ENCODE measurements around the gene AHCYL1.
A peak's percentile ranks its signal among the peaks of the same experiment; 100 is the strongest.

Gene AHCYL1

GRCh38 chr1:109980324-109981003 is 4.1 kb upstream of the AHCYL1 start:
- H3K27ac Mint-ChIP-seq, result no peak overlapping the region
- H3K4me1 Mint-ChIP-seq (ENCODE audit: low read depth), result peaks cover 21% of the 10 kb centered on the region
- no peak overlapping the region for H3K4me3 Mint-ChIP-seq
- H3K36me3 Mint-ChIP-seq (ENCODE audit: low read depth), result peaks cover 11% of the 10 kb centered on the region
- H3K9me3 Mint-ChIP-seq, result no peaks in the 10 kb centered on the region
- H3K27me3 Mint-ChIP-seq, result peaks cover 7% of the 10 kb centered on the region
- intact Hi-C loops (cut with micrococcal nuclease), result loop anchor here (5.0 kb wide), 1 partner anchor 338 kb away; no protein-coding TSS in a partner anchor

- H3K4me1 Mint-ChIP-seq (ENCODE audit: low read depth), result peaks cover 27% of the 10 kb centered on the region
- intact Hi-C loops (cut with micrococcal nuclease), result loop anchor here (5.0 kb wide), 1 partner anchor 339 kb away; no protein-coding TSS in a partner anchor
- no peak overlapping the region for H3K4me3 Mint-ChIP-seq
- H3K27me3 Mint-ChIP-seq, result peaks cover 7% of the 10 kb centered on the region
- H3K27ac Mint-ChIP-seq, result no peak overlapping the region
- H3K36me3 Mint-ChIP-seq (ENCODE audit: low read depth), result peaks cover 11% of the 10 kb centered on the region
- no peaks in the 10 kb centered on the region for H3K9me3 Mint-ChIP-seq
Measured at GRCh38 chr1:109981004-109981335, 3.6 kb upstream of the AHCYL1 start.

DNA sequence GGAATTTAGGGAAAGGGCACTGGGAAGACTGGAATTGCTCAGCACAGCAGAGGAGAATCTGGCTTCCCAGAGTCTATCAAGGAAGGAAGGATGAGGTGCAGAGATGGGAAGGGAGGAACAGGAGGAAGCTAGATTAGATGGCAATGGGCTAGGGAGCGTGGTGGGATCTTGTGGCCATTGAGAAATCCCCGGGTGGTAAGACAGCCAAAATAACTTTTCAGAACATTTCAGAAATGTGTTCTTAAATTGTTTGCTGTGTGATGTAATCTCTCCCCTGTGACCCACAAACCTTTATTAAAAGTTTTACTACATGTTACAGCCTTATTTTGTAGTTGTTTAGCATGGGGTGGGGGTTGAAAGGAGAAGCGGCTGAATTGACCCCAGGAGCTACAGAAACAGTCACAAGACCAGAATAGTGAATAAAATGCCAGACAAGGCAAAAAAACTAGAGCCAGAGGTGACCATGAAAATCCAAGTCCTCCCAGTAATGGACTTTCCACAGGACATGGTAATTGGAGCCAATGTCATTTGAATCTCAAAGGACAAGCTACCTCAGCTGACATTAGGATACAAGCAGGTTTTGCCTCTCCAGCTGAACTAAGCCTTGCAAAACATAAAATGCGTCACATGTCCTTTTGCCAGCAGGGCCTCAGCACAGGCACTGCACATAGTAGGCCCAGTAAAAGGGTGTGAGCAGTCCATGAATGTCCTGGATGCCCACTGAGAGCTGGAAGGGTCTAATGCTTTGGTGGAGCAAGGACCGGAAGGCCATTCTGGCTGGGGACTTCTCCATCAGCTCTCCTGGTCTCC is 980 bp upstream of the AHCYL1 start:
- intact Hi-C loops (cut with micrococcal nuclease), result loop anchor here (1.0 to 5.0 kb wide), 3 partner anchors 206 to 435 kb away; partner anchors contain the start of gene GNAI3
- H3K27me3 Mint-ChIP-seq, result peaks cover 4% of the 10 kb centered on the region
- peaks cover 16% of the 10 kb centered on the region for H3K36me3 Mint-ChIP-seq (ENCODE audit: low read depth)
- H3K9me3 Mint-ChIP-seq, result no peaks in the 10 kb centered on the region
- H3K27ac Mint-ChIP-seq, result no peak overlapping the region
- no peak overlapping the region for H3K4me3 Mint-ChIP-seq
- peaks cover 42% of the 10 kb centered on the region for H3K4me1 Mint-ChIP-seq (ENCODE audit: low read depth)

DNA sequence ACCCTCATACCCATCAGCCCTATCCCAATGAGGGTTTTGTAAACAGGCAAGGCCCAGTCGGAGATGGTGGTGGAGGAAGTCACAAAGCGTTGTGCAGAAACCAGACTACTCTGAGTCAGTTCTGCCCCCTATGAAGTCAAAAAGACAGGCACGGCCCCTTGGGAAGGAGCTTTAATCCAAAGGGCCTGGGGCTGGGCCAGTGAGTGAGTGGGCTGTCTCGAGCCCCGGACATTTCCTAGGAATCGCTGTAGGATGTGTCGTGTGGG is 442 bp upstream of the AHCYL1 start:
- Mint-ChIP-seq H3K27ac (no peak overlapping the region), H3K27me3 (peaks cover 4% of the 10 kb centered on the region)

GRCh38 chr1:109985247-109986053 is 885 bp downstream of the AHCYL1 start:
- Mint-ChIP-seq H3K9me3 (no peaks in the 10 kb centered on the region), H3K36me3 (ENCODE audit: low read depth) (peaks cover 16% of the 10 kb centered on the region), H3K27me3 (peaks cover 4% of the 10 kb centered on the region), H3K4me3 (peak overlapping the region; percentile 98), H3K27ac (peak overlapping the region; percentile 99), H3K4me1 (ENCODE audit: low read depth) (peaks cover 38% of the 10 kb centered on the region)
- intact Hi-C loops (cut with micrococcal nuclease), result loop anchor here (2.0 kb wide), 1 partner anchor 437 kb away; the partner anchor contains the start of gene GNAI3

More for the DNA sequence above, 442 bp upstream of the AHCYL1 start:
- Mint-ChIP-seq H3K4me3 (no peak overlapping the region), H3K9me3 (no peaks in the 10 kb centered on the region), H3K36me3 (ENCODE audit: low read depth) (peaks cover 16% of the 10 kb centered on the region), H3K4me1 (ENCODE audit: low read depth) (peaks cover 37% of the 10 kb centered on the region)
- intact Hi-C loops (cut with micrococcal nuclease), result loop anchor here (1.0 to 5.0 kb wide), 3 partner anchors 207 to 435 kb away; partner anchors contain the start of gene GNAI3

GRCh38 chr1:109986054-109986444 is 1.5 kb downstream of the AHCYL1 start:
- peaks cover 16% of the 10 kb centered on the region for H3K36me3 Mint-ChIP-seq (ENCODE audit: low read depth)
- H3K27me3 Mint-ChIP-seq, result peaks cover under 1% of the 10 kb centered on the region
- peak overlapping the region; percentile 98 for H3K4me3 Mint-ChIP-seq
- peaks cover 43% of the 10 kb centered on the region for H3K4me1 Mint-ChIP-seq (ENCODE audit: low read depth)
- intact Hi-C loops (cut with micrococcal nuclease), result no loop called here
- H3K9me3 Mint-ChIP-seq, result no peaks in the 10 kb centered on the region
- no peak overlapping the region for H3K27ac Mint-ChIP-seq

- no peaks in the 10 kb centered on the region for H3K9me3 Mint-ChIP-seq
- intact Hi-C loops (cut with micrococcal nuclease), result no loop called here
- H3K27me3 Mint-ChIP-seq, result no peaks in the 10 kb centered on the region
- H3K4me1 Mint-ChIP-seq (ENCODE audit: low read depth), result peaks cover 58% of the 10 kb centered on the region
- no peak overlapping the region for H3K27ac Mint-ChIP-seq
- H3K4me3 Mint-ChIP-seq, result no peak overlapping the region
- H3K36me3 Mint-ChIP-seq (ENCODE audit: low read depth), result peaks cover 16% of the 10 kb centered on the region
Measured at GRCh38 chr1:109988349-109988914, 3.9 kb downstream of the AHCYL1 start.

GRCh38 chr1:109989506-109990301 is 5.1 kb downstream of the AHCYL1 start:
- Mint-ChIP-seq H3K9me3 (no peaks in the 10 kb centered on the region), H3K36me3 (ENCODE audit: low read depth) (peaks cover 19% of the 10 kb centered on the region), H3K27ac (no peak overlapping the region), H3K4me3 (no peak overlapping the region), H3K27me3 (no peaks in the 10 kb centered on the region), H3K4me1 (ENCODE audit: low read depth) (peaks cover 58% of the 10 kb centered on the region)
- intact Hi-C loops (cut with micrococcal nuclease), result no loop called here

DNA sequence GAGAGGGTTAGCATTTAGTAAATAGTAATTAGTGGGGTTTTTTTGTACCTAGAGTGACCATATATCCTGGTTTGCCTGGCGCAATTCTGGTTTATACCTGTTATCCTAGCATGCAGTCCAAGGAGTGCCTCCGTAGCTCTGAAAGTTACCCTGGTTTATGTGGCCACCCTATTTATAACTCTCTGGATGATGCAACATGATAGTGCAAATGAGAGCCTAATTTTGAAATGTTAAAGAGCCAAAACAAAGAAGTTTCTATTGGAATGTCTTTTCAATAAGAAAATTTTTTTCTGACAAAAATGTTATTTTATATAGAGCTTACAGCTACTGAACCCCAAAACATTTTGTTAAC is 5.7 kb downstream of the AHCYL1 start:
- Mint-ChIP-seq H3K36me3 (ENCODE audit: low read depth) (peaks cover 13% of the 10 kb centered on the region), H3K4me3 (no peak overlapping the region), H3K27ac (no peak overlapping the region), H3K27me3 (no peaks in the 10 kb centered on the region), H3K9me3 (no peaks in the 10 kb centered on the region), H3K4me1 (ENCODE audit: low read depth) (peaks cover 62% of the 10 kb centered on the region)
- intact Hi-C loops (cut with micrococcal nuclease), result no loop called here

DNA sequence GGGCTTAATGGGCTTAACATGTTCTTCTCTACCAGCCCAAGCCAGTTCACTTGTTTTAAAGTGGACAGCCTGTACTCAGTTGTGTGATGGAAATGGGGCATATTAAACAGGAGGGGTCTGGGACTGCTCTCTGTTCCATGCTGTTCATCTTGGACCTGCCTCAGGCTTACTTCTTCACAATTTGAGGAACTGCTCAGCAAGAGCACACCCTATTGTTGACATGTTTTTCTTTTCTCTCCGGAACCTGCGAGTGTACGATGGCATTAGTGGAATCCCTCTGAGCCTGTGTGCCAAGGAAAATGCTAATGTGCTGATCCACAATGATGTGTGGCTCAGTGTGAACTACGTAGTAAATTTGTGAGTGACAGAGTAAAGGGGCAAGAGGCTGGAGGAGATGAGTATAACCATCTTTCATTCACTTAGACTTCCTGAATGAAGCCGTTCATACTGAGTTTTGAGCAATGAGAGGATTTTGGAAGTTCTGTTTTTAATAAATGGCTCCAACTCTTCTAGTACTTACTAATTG is 6.9 kb downstream of the AHCYL1 start:
- peak overlapping the region; percentile 39 for H3K27ac Mint-ChIP-seq

GRCh38 chr1:109993885-109994284 is 9.3 kb downstream of the AHCYL1 start:
- Mint-ChIP-seq H3K4me1 (ENCODE audit: low read depth) (peaks cover 44% of the 10 kb centered on the region), H3K36me3 (ENCODE audit: low read depth) (peaks cover 18% of the 10 kb centered on the region), H3K9me3 (no peaks in the 10 kb centered on the region), H3K27ac (no peak overlapping the region), H3K27me3 (no peaks in the 10 kb centered on the region), H3K4me3 (no peak overlapping the region)
- intact Hi-C loops (cut with micrococcal nuclease), result no loop called here

More for the DNA sequence above, 6.9 kb downstream of the AHCYL1 start:
- Mint-ChIP-seq H3K27me3 (no peaks in the 10 kb centered on the region), H3K36me3 (ENCODE audit: low read depth) (peaks cover 22% of the 10 kb centered on the region), H3K4me3 (no peak overlapping the region), H3K4me1 (ENCODE audit: low read depth) (peaks cover 55% of the 10 kb centered on the region), H3K9me3 (no peaks in the 10 kb centered on the region)
- intact Hi-C loops (cut with micrococcal nuclease), result no loop called here

- H3K36me3 Mint-ChIP-seq (ENCODE audit: low read depth), result peaks cover 18% of the 10 kb centered on the region
- no peaks in the 10 kb centered on the region for H3K27me3 Mint-ChIP-seq
Measured at GRCh38 chr1:109994654-109995053, 10.1 kb downstream of the AHCYL1 start.

GRCh38 chr1:109995536-109995935 is 11.0 kb downstream of the AHCYL1 start:
- intact Hi-C loops (cut with micrococcal nuclease), result no loop called here
- Mint-ChIP-seq H3K36me3 (ENCODE audit: low read depth) (peaks cover 18% of the 10 kb centered on the region), H3K4me1 (ENCODE audit: low read depth) (peaks cover 40% of the 10 kb centered on the region)

More at GRCh38 chr1:109994654-109995053, 10.1 kb downstream of the AHCYL1 start:
- Mint-ChIP-seq H3K4me1 (ENCODE audit: low read depth) (peaks cover 47% of the 10 kb centered on the region), H3K9me3 (no peaks in the 10 kb centered on the region), H3K4me3 (no peak overlapping the region), H3K27ac (no peak overlapping the region)
- intact Hi-C loops (cut with micrococcal nuclease), result no loop called here

More at GRCh38 chr1:109995536-109995935, 11.0 kb downstream of the AHCYL1 start:
- no peak overlapping the region for H3K4me3 Mint-ChIP-seq
- no peak overlapping the region for H3K27ac Mint-ChIP-seq
- no peaks in the 10 kb centered on the region for H3K27me3 Mint-ChIP-seq
- no peaks in the 10 kb centered on the region for H3K9me3 Mint-ChIP-seq
